OCI-M2 (cell line): ENCODE measurements around the gene RBP4.

ENCODE experiments used
- DNase-seq: peaks from one replicate; lab custom pipeline; 2025; ENCODE audit not compliant: unreplicated experiment; lab: John Stamatoyannopoulos, UW

RBP4 gene

GRCh38 chr10:93596539-93596938 is 4.5 kb downstream of the RBP4 start:
- no peak for DNase-seq

GRCh38 chr10:93595378-93596161 is 5.5 kb downstream of the RBP4 start:
- DNase-seq, result no peak

GRCh38 chr10:93594518-93594917 is 6.5 kb downstream of the RBP4 start:
- no peak for DNase-seq

GRCh38 chr10:93593749-93594148 is 7.3 kb downstream of the RBP4 start:
- DNase-seq, result no peak

GRCh38 chr10:93593254-93593653 is 7.8 kb downstream of the RBP4 start:
- no peak for DNase-seq

- no peak for DNase-seq
These were observed 9.8 kb downstream of the RBP4 start for GRCh38 chr10:93591065-93591808.

GRCh38 chr10:93590638-93591037 is 10.4 kb downstream of the RBP4 start:
- DNase-seq, result no peak

GRCh38 chr10:93589648-93590562 is 11.1 kb downstream of the RBP4 start:
- no peak for DNase-seq

- DNase-seq, result no peak
These were observed 16.6 kb downstream of the RBP4 start for GRCh38 chr10:93584445-93584844.

GRCh38 chr10:93580828-93581227 is 20.2 kb downstream of the RBP4 start:
- DNase-seq, result no peak

- DNase-seq, result no peak
These were observed 20.9 kb downstream of the RBP4 start for GRCh38 chr10:93579985-93580711.

- DNase-seq, result no peak
These were observed 21.9 kb downstream of the RBP4 start for GRCh38 chr10:93579089-93579488.

GRCh38 chr10:93577565-93577964 is 23.5 kb downstream of the RBP4 start:
- no peak for DNase-seq

GRCh38 chr10:93576888-93577287 is 24.1 kb downstream of the RBP4 start:
- DNase-seq, result no peak

GRCh38 chr10:93573924-93574323 is 27.1 kb downstream of the RBP4 start:
- no peak for DNase-seq

- no peak for DNase-seq
These were observed 27.8 kb downstream of the RBP4 start for GRCh38 chr10:93573051-93573909.

GRCh38 chr10:93572606-93573005 is 28.4 kb downstream of the RBP4 start:
- DNase-seq, result no peak

GRCh38 chr10:93570383-93570782 is 30.7 kb downstream of the RBP4 start:
- DNase-seq, result no peak

- DNase-seq, result no peak
These were observed 33.0 kb downstream of the RBP4 start for GRCh38 chr10:93568105-93568390.
